Measurements from ENCODE around the gene ECE1.

ECE1 gene

GRCh38 chr1:21268281-21269239 is 21.7 kb downstream of the ECE1 start:
- no peak overlapping the region for H3K4me3 ChIP-seq (replicated peaks in 1 of 2; ENCODE audit: low read depth in 2 of 2, low read length in 2 of 2)
- DNase-seq (ENCODE audit: low read depth in 2 of 2) = no peak
- TF ChIP-seq, protein P1, sequence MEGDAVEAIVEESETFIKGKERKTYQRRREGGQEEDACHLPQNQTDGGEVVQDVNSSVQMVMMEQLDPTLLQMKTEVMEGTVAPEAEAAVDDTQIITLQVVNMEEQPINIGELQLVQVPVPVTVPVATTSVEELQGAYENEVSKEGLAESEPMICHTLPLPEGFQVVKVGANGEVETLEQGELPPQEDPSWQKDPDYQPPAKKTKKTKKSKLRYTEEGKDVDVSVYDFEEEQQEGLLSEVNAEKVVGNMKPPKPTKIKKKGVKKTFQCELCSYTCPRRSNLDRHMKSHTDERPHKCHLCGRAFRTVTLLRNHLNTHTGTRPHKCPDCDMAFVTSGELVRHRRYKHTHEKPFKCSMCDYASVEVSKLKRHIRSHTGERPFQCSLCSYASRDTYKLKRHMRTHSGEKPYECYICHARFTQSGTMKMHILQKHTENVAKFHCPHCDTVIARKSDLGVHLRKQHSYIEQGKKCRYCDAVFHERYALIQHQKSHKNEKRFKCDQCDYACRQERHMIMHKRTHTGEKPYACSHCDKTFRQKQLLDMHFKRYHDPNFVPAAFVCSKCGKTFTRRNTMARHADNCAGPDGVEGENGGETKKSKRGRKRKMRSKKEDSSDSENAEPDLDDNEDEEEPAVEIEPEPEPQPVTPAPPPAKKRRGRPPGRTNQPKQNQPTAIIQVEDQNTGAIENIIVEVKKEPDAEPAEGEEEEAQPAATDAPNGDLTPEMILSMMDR (IDR thresholded peaks at IDR 0.05; ENCODE audit: low read depth, low read length) = no peak

GRCh38 chr1:21267191-21268077 is 22.8 kb downstream of the ECE1 start:
- DNase-seq (ENCODE audit: low read depth in 2 of 2) = no peak
- TF ChIP-seq, protein P1 (IDR thresholded peaks at IDR 0.05; ENCODE audit: low read depth, low read length) = no peak

GRCh38 chr1:21266119-21266774 is 24.0 kb downstream of the ECE1 start:
- peak in 1 of 2 donors; percentile 24 for DNase-seq (ENCODE audit: low read depth in 2 of 2)
- TF ChIP-seq, protein P1 (IDR thresholded peaks at IDR 0.05; ENCODE audit: low read depth, low read length) = no peak
- H3K4me3 ChIP-seq (replicated peaks in 1 of 2; ENCODE audit: low read depth in 2 of 2, low read length in 2 of 2) = no peak overlapping the region

More at GRCh38 chr1:21267191-21268077, 22.8 kb downstream of the ECE1 start:
- H3K4me3 ChIP-seq (replicated peaks in 1 of 2; ENCODE audit: low read depth in 2 of 2, low read length in 2 of 2) = no peak overlapping the region

DNA sequence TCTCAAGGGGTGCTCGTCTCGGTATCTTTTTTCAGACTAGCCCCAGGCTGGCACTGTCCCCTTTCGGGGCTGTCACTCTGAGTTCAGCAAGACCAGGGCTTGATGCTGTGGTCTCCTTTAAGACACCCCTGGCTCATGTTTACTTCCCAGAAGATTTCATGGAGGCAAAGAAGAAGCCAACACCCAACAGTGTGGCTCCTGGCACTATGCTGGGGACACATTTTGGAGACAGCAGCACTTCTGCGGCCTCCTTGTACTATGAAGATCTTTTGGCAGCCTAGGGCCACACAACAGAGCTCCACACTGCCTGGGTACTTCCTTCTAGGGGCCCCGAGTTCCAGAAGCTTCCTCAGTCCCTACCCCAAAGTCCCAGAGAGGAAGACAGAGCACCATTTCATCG is 24.6 kb downstream of the ECE1 start:
- TF ChIP-seq, protein P1 (IDR thresholded peaks at IDR 0.05; ENCODE audit: low read depth, low read length) = no peak
- H3K4me3 ChIP-seq (replicated peaks in 1 of 2; ENCODE audit: low read depth in 2 of 2, low read length in 2 of 2) = no peak overlapping the region
- DNase-seq (ENCODE audit: low read depth in 2 of 2) = no peak

DNA sequence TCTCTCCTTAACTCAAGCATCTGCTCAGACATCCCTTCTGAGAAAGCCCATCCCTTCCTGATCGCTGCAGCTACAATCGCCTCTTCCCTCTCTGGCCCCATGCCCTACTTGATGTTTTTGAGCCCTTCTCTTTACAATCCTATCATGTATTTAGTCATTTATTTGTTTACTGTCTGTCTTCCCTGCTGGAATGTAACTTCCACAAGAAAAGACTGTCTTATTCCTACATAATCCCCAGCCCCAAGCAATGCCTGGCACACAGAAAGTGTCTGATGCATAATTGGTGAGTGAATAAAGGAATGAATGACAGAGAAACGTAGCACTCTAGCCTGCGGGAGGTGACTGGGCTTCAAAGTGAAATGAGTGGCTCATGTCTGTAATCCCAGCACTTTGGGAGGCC is 25.4 kb downstream of the ECE1 start:
- H3K4me3 ChIP-seq (replicated peaks in 1 of 2; ENCODE audit: low read depth in 2 of 2, low read length in 2 of 2) = no peak overlapping the region
- TF ChIP-seq, protein P1 (IDR thresholded peaks at IDR 0.05; ENCODE audit: low read depth, low read length) = no peak
- peak in 1 of 2 donors; percentile 30 for DNase-seq (ENCODE audit: low read depth in 2 of 2)

DNA sequence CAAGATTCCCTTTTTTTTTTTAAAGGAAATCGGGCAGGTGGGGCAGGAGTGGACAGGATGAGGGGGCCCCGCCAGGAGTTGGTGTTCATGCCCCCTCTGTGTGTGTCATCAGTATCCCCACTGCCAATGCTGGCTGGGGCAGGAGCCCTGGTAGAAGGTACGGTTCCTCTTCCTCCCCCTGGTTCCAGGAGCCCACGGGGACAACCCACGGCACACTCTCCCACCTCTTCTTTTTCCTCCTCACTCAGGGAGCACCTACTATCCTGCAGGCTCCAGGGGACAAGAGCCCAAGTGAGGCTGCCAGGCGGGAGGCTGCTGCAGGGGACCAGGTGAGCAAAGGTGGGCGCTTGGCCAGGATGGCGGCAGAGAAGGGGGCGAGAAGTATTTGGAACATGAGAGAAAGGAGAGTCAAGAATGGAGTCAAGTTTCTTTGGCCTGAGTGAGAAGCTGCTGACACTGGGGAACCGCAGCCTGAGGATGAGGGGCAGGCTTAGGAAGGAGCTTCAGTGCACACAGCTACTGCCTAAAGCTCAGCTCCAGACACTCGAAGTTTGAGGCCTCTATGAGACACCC is 26.5 kb downstream of the ECE1 start:
- H3K4me3 ChIP-seq (replicated peaks in 1 of 2; ENCODE audit: low read depth in 2 of 2, low read length in 2 of 2) = no peak overlapping the region
- DNase-seq (ENCODE audit: low read depth in 2 of 2) = no peak
- TF ChIP-seq, protein P1 (IDR thresholded peaks at IDR 0.05; ENCODE audit: low read depth, low read length) = no peak
